Endothelial cell of umbilical vein (primary cell): ENCODE measurements around the gene DHX35.

Source experiments
- CTCF ChIP-seq, 2 donors: IDR thresholded peaks; 1 replicate in 1 of 2; 2 replicates in 1 of 2; pipeline ENCODE4 v1.5.1; 2011; ENCODE audit warnings: low read length in 2 of 2, mild to moderate bottlenecking in 2 of 2, moderate library complexity in 2 of 2, control low read depth in 1 of 2, inconsistent platforms in 1 of 2, low read depth in 1 of 2; ENCODE audit not compliant: insufficient read depth in 1 of 2; ENCODE audit errors: extremely low read depth in 1 of 2
- EZH2 ChIP-seq: IDR thresholded peaks from 2 replicates; pipeline ENCODE4 v1.6.1; 2012; ENCODE audit warnings: borderline replicate concordance, low read depth, mild to moderate bottlenecking, moderate library complexity, low read length, inconsistent platforms; ENCODE audit not compliant: severe bottlenecking
- GATA2 ChIP-seq: IDR thresholded peaks from 2 replicates; pipeline ENCODE4 v1.7.0; 2011; ENCODE audit warnings: low read depth, mild to moderate bottlenecking, moderate library complexity, mixed read lengths, low read length; ENCODE audit not compliant: insufficient read length, insufficient read depth
- JUN ChIP-seq: IDR thresholded peaks from 2 replicates; pipeline ENCODE4 v1.6.1; 2011; ENCODE audit warnings: borderline replicate concordance, low read depth; ENCODE audit not compliant: insufficient read length, insufficient read depth
- MAX ChIP-seq: IDR thresholded peaks from 2 replicates; pipeline ENCODE4 v1.6.1; 2011; ENCODE audit not compliant: insufficient read depth, insufficient read length
- POLR2A ChIP-seq: IDR thresholded peaks from 2 replicates; pipeline ENCODE4 v1.6.1; 2012; ENCODE audit warnings: low read depth, mild to moderate bottlenecking, control low read depth, low read length
- POLR2AphosphoS5 ChIP-seq: IDR thresholded peaks from 2 replicates; pipeline ENCODE4 v1.6.1; 2012; ENCODE audit warnings: low read depth, mild to moderate bottlenecking, control low read depth, low read length, moderate library complexity; ENCODE audit not compliant: insufficient read depth

DNA sequence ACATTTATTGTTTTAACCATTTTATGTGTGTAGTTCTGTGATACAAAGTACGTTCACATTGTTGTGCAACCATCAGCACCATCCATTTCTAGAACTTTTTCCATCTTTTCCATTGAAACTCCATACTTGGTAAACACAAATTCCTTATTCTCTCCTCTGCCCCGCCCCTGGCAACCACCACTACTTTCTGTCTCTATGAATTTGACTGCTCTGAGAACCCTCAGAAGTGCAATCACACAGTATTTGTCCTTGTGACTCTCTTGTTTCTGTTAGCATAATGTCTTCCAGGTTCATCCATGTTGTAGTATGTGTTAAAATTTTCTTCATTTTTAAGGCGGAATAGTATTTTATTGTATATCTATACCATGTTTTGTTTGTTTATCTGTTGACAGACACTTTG is 56.9 kb downstream of the DHX35 start:
- TF ChIP-seq MAX (no peak), CTCF (IDR thresholded peaks at IDR 0.05; ENCODE audit: extremely low read depth in 1 of 2, insufficient read depth in 1 of 2, low read depth in 1 of 2, low read length in 2 of 2) (no peak), POLR2A (no peak), EZH2 (no peak), POLR2AphosphoS5 (no peak), GATA2 (no peak), JUN (no peak)
